ENCODE measurements around the gene MT1HL1. TPM values are rescaled to one million over a fixed set of nuclear protein-coding genes. Genes with fewer than 3 reads are reported as not detected.

The MT1HL1 gene
- total and polyA plus RNA-seq, 2 of the 8 experiments (the other 6 are each of a cell fraction or from before 2014, with no cell fraction given), result not detected

- 85% methylated on average over 3 of the region's 3 CpGs; no CpG with 5 or more reads in 1 of the 2 experiments for WGBS, 2 experiments (ENCODE audit: extremely low coverage in 1 of 2, insufficient coverage in 1 of 2, insufficient read length in 1 of 2, insufficient replicate concordance in 2 of 2, low coverage in 1 of 2, low lambda C conversion rate in 2 of 2, missing lambda C conversion rate in 1 of 2)
- Histone ChIP-seq H2BK5ac (ENCODE audit: low read depth, low read length) (no peak overlapping the region), H4K20me1 (replicated peaks in 1 of 2; ENCODE audit: control insufficient read depth in 1 of 2, insufficient read depth in 2 of 2, low read length in 2 of 2) (no peaks in the 10 kb centered on the region), H3K23ac (ENCODE audit: insufficient read length) (no peak overlapping the region), H4K5ac (ENCODE audit: insufficient read length, low read depth, low read length) (no peak overlapping the region), H2BK120ac (replicated peaks; ENCODE audit: low read depth, low read length) (no peak overlapping the region), H3K18ac (ENCODE audit: extremely low read depth, low read length) (no peak overlapping the region), H3K4me3 (ENCODE audit: extremely low read depth in 1 of 4, insufficient read depth in 2 of 4, low read depth in 3 of 4, low read length in 4 of 4) (no peak overlapping the region), H4K8ac (ENCODE audit: extremely low read depth, insufficient read depth, low read length) (no peak overlapping the region), H3K4me2 (ENCODE audit: insufficient read depth in 1 of 2, low read depth in 2 of 2, low read length in 2 of 2) (no peak overlapping the region), H4K91ac (replicated peaks; ENCODE audit: insufficient read length, low read length) (no peak overlapping the region), H2AK5ac (ENCODE audit: low read depth, low read length) (no peak overlapping the region), H3K27me3 (replicated peaks in 1 of 4; ENCODE audit: control insufficient read depth in 3 of 4, extremely low read depth in 1 of 4, insufficient read depth in 3 of 4, low read length in 3 of 4) (no peaks in the 10 kb centered on the region; a peak in 1 of 7 replicates), H2BK20ac (ENCODE audit: low read length) (no peak overlapping the region), H3K36me3 (ENCODE audit: control insufficient read depth in 2 of 4, insufficient read depth in 4 of 4, low read length in 3 of 4) (no peaks in the 10 kb centered on the region; a peak in 1 of 8 replicates), H2BK12ac (ENCODE audit: low read depth, low read length) (no peak overlapping the region), H3K9ac (replicated peaks in 1 of 4; ENCODE audit: extremely low read depth in 1 of 4, low read depth in 3 of 4, low read length in 3 of 4) (no peak overlapping the region), H2BK15ac (ENCODE audit: low read length) (no peak overlapping the region), H3K4me1 (replicated peaks in 1 of 4; ENCODE audit: control insufficient read depth in 3 of 4, insufficient read depth in 4 of 4, low read length in 3 of 4) (peaks cover 0 to 8% (median 7%) of the 10 kb centered on the region in 4 experiments; a peak in 6 of 7 replicates), H2AFZ (ENCODE audit: low read length) (no peak overlapping the region), H3K9me3 (ENCODE audit: insufficient read depth in 2 of 2, low read depth in 1 of 2, low read length in 1 of 2) (peaks cover 0 to 8% of the 10 kb centered on the region in 2 experiments; a peak in 3 of 4 replicates), H3K14ac (ENCODE audit: insufficient read length) (no peak overlapping the region), H3K79me2 (ENCODE audit: control insufficient read depth in 1 of 2, insufficient read depth in 2 of 2, low read length in 2 of 2) (no peaks in the 10 kb centered on the region), H3K27ac (ENCODE audit: low read depth, low read length) (no peak overlapping the region), H3K4ac (replicated peaks; ENCODE audit: insufficient read length, low read depth, low read length) (no peak overlapping the region), H3K23me2 (ENCODE audit: low read depth, low read length) (no peaks in the 10 kb centered on the region; the same call in 1 of the 2 replicates), H3K56ac (replicated peaks; ENCODE audit: insufficient read length, low read depth, low read length) (no peak overlapping the region), H3K79me1 (ENCODE audit: low read depth, low read length) (no peaks in the 10 kb centered on the region)
- DNase-seq (ENCODE audit: low read depth in 1 of 2, low spot score in 2 of 2) (no peak), FAIRE-seq (no peak)
- ChIA-PET CTCF (ENCODE audit: partially characterized antibody) (no interaction called here), POLR2A (ENCODE audit: partially characterized antibody) (no interaction called here)
- TF ChIP-seq EP300 (IDR thresholded peaks at IDR 0.05; ENCODE audit: borderline replicate concordance in 1 of 2, low read depth in 2 of 2, low read length in 2 of 2) (no peak), PHF8 (conservative IDR thresholded peaks at IDR 0.05; ENCODE audit: low read depth, low read length) (no peak), ZNF274 (IDR thresholded peaks at IDR 0.05; ENCODE audit: borderline replicate concordance, extremely low read depth, low read length) (no peak), SAP30 (IDR thresholded peaks at IDR 0.05; ENCODE audit: insufficient read depth, insufficient replicate concordance, low read length) (no peak), CBX8 (IDR thresholded peaks at IDR 0.05; ENCODE audit: borderline replicate concordance, low read depth, low read length) (no peak), GTF2F1 (IDR thresholded peaks at IDR 0.05; ENCODE audit: borderline replicate concordance, low read depth, low read length) (no peak), TCF12 (IDR thresholded peaks at IDR 0.05; ENCODE audit: low read depth, low read length) (no peak), SRF (IDR thresholded peaks at IDR 0.05; ENCODE audit: low read depth, low read length) (no peak), TEAD4 (IDR thresholded peaks at IDR 0.05; ENCODE audit: low read depth, low read length) (no peak), SUZ12 (IDR thresholded peaks at IDR 0.05; ENCODE audit: low read length) (no peak), JUND (IDR thresholded peaks at IDR 0.05; ENCODE audit: low read length) (no peak)
Measured at GRCh38 chr1:237029240-237029639, 25.0 kb upstream of the MT1HL1 start.
